SW480 (cell line): ENCODE measurements around the gene GOLGA6B.
"Not testable (repeated sequence)": the region's sequence is repeated elsewhere in the genome, so short reads cannot be mapped to it uniquely, and the experiment has no call there.

ENCODE experiments used
- DNase-seq: peaks from one replicate; pipeline ENCODE4 v3.0.0-alpha.2; 2016; ENCODE audit warnings: low spot score

Gene GOLGA6B

DNA sequence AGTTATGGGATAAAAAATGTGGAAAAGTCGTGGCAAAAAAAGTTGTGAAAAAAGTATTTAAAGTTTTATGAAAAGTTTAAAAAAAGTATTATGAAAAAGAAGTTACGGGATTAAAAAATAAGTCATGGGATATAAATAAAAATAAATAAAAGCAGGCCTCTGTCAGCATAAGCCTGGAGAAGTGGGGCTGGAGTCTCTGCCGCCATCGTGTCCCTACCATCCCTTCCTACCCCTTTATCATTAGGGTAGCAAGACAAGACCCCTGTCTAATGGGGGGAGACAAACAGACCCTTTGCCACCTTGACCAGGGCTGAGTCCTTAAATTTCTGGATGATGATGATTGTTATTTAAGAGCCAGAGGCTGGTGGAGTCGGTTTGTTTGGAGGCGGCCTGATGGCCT, 15.3 kb downstream of the GOLGA6B start:
- DNase-seq, result not testable (repeated sequence)

DNA sequence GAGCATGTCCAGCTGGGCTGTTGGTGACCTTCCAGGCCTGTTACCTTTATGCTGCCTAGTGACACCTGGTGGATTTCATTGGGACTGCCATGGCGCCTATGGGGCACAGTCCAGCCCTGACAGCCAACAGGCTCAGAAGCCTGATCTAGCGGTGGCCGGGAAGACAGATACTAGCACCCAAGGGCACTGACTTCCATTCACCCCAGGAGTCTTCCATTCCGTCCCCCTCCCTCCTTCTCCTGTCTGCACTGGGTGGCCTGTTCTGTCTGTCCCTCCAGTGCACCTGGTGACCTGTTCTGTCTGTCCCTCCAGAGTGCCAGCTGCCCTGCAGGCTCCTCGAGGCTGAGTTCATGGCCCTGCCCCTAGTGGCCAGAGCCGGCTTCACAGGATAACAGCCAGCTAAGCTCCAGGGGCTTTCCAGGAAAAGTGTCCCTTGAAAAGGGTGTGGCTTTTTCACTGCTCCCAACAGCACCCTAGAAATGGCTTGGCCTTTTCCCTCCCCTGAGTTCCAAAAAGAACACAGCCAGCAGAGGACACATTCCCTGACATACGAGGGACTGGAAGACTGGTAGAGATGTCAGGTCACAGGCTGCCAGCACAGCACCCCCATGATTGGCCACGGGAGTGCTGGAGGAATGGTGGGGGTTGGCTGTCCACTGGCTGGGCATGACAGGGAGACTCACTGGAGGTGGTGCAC, 16.3 kb downstream of the GOLGA6B start:
- DNase-seq, result peak; percentile 72

DNA sequence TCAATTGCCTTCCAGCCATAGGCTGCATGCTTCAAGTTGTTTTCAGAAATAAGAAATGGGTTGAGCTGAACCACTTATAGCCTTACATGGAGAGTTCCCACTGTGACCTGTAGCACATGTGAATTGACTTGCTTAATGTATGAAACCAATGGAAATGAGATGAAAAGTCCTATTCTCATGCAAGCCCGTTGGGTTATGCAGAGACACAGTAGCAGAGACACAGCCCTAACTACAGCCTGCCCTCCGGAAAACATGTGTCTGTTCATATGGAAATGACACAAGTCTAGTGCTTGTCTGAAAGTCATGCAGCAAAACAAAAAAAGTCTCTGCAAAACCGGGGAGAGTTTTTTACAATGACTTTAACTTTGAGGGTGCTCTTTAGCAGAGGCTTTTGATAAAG, 17.0 kb downstream of the GOLGA6B start:
- no peak for DNase-seq

- DNase-seq, result no peak
These were observed 22.3 kb downstream of the GOLGA6B start for GRCh38 chr15:72676838-72677237.

GRCh38 chr15:72680931-72681330, 26.4 kb downstream of the GOLGA6B start:
- DNase-seq, result no peak

GRCh38 chr15:72682772-72683171, 28.3 kb downstream of the GOLGA6B start:
- no peak for DNase-seq

DNA sequence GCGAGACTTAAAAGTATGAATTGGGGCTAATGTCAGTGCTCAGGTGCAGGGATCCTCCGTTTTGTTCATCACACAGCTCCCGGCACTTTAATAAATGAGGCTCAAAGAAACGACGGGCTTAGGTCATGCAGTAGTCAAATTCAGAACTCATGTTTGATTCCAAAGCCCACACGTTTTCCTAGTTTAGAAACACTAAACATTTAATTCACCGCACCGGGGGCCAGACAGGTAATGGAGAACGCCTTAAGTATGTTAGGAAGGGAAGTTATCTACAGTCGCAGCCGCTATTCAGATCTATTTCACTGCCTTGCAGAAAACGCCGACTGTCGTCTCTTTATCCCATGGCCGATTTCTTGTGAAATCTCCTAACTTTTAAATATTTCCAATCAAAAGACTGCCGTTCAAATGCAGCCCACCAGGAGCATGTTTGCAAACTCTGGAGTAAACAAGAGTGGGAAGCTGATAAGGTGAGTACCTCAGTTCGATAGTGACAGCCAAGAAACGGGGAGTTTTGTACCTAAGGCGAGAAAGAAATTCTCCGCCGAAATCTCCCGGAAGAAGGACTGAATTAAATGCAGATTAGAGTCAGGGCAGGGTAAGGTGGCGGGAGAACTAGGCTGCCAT, 30.9 kb downstream of the GOLGA6B start:
- DNase-seq, result peak; percentile 4

GRCh38 chr15:72685925-72686794, 31.7 kb downstream of the GOLGA6B start, which contains the start of the genes BBS4 and HIGD2B:
TSS of gene BBS4 (plus strand) at chr15:72686207. CDS start at chr15:72686228, 21 bp downstream.
TSS of gene HIGD2B (minus strand) at chr15:72686182. CDS start at chr15:72676374, 9,808 bp downstream.
- DNase-seq, result peak; percentile 96

GRCh38 chr15:72688697-72689096, 34.2 kb downstream of the GOLGA6B start:
- DNase-seq, result no peak

DNA sequence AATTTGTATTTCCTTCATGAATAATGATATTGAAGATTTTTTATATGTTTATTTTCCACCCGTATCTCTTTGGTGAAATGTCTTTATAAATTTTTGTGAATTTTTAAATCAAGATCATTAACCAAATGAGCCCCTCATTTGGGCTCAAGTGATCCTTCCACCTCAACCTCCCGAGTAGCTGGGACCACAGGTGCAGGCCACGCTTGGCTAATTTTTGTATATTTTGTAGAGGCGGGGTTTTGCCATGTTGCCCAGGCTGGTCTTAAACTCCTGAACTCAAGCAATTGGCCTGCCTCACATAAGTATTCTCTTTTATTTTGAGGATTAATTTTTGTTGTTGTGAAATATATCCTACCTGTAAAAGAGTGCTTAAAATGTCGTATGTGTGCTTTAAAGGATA, 36.4 kb downstream of the GOLGA6B start:
- DNase-seq, result no peak

GRCh38 chr15:72698938-72699337, 44.4 kb downstream of the GOLGA6B start:
- DNase-seq, result no peak

- DNase-seq, result no peak
These were observed 45.6 kb downstream of the GOLGA6B start for GRCh38 chr15:72700076-72700475.

DNA sequence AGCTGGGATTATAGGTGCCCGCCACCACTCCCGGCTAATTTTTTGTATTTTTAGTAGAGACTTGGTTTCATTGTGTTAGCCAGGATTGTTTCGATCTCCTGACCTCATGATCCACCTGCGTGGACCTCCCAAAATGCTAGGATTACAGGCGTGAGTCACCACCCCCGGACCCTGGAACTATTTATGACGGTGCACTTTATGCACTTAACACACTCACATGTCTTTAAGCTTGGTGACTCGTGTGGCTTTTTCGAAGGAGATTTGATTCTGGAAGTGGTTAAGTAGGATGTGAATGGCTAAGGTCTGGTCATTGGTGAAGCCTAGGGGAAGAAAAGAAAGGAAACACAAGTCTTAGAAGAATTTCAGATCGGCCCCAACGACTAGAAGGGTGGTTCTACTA, 51.8 kb downstream of the GOLGA6B start:
- DNase-seq, result no peak

DNA sequence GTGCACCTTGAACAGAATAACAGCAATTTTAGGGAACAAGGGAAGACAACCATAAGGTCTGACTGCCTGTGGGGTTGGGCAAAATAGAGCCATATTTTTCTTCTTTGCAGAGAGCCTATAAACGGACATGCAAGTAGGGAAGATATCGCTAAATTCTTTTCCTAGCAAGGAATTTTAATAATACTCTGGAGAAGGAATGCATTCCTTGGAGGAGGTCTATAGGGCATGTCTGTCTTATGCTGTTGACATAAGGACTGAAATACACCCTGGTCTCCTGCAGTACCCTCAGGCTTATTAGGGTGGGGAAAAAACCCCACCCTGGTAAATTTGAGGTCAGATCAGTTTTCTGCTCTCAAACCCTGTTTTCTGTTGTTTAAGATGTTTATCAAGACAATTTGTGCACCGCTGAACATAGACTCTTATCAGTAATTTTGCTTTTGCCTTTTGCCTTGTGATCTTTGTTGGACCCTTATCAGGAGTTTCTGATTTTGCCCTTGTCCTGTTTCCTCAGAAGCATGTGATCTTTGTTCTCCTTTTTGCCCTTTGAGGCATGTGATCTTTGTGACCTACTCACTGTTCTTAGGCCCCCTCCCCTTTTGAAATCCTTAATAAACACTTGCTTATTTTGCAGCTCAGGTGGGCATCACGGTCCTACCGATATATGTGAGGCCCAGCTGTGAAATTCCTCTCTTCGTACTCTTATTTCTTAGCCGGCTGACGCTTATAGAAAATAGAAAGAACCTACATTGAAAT, 54.2 kb downstream of the GOLGA6B start:
- not testable (repeated sequence) for DNase-seq
